Smooth muscle cell of the brain vasculature (primary cell): ENCODE results near the gene PRTG.
"Not testable (repeated sequence)": the region's sequence is repeated elsewhere in the genome, so short reads cannot be mapped to it uniquely, and the experiment has no call there.

Source experiments
- DNase-seq: peaks from one replicate; pipeline ENCODE4 v3.0.0-alpha.2; 2012; ENCODE audit warnings: low read depth, low spot score

The PRTG gene

GRCh38 chr15:55743729-55744655, 1.0 kb upstream of the PRTG start:
- DNase-seq, result no peak

- DNase-seq, result no peak
These were observed 440 bp downstream of the PRTG start for GRCh38 chr15:55742498-55742926.

- no peak for DNase-seq
These were observed 987 bp downstream of the PRTG start for GRCh38 chr15:55741833-55742497.

GRCh38 chr15:55740981-55741832, 1.7 kb downstream of the PRTG start:
- DNase-seq, result no peak

GRCh38 chr15:55740359-55740878, 2.5 kb downstream of the PRTG start:
- no peak for DNase-seq

GRCh38 chr15:55739641-55740040, 3.3 kb downstream of the PRTG start:
- no peak for DNase-seq

GRCh38 chr15:55738715-55739114, 4.2 kb downstream of the PRTG start:
- no peak for DNase-seq

- DNase-seq, result no peak
These were observed 5.6 kb downstream of the PRTG start for GRCh38 chr15:55737373-55737772.

GRCh38 chr15:55736756-55737155, 6.2 kb downstream of the PRTG start:
- no peak for DNase-seq

- DNase-seq, result no peak
These were observed 8.3 kb downstream of the PRTG start for GRCh38 chr15:55734641-55735040.

- not testable (repeated sequence) for DNase-seq
These were observed 9.5 kb downstream of the PRTG start for GRCh38 chr15:55733461-55733860.

- DNase-seq, result no peak
These were observed 21.3 kb downstream of the PRTG start for GRCh38 chr15:55721554-55722185.

GRCh38 chr15:55715355-55716076, 27.4 kb downstream of the PRTG start:
- peak; percentile 12 for DNase-seq

GRCh38 chr15:55714064-55714463, 28.9 kb downstream of the PRTG start:
- no peak for DNase-seq

- no peak for DNase-seq
These were observed 30.6 kb downstream of the PRTG start for GRCh38 chr15:55712363-55712762.

- DNase-seq, result no peak
These were observed 32.7 kb downstream of the PRTG start for GRCh38 chr15:55710286-55710685.

- DNase-seq, result no peak
These were observed 33.5 kb downstream of the PRTG start for GRCh38 chr15:55709458-55709857.

- no peak for DNase-seq
These were observed 34.2 kb downstream of the PRTG start for GRCh38 chr15:55708720-55709119.

GRCh38 chr15:55707951-55708350, 35.0 kb downstream of the PRTG start:
- no peak for DNase-seq

- DNase-seq, result no peak
These were observed 35.4 kb downstream of the PRTG start for GRCh38 chr15:55707518-55707917.
